GM12874 (cell line): ENCODE results near the gene DOCK2.

ENCODE experiments used
- CTCF ChIP-seq: IDR thresholded peaks from 2 replicates; pipeline ENCODE4 v1.5.1; 2011; ENCODE audit warnings: low read depth, mild to moderate bottlenecking, control low read depth, low read length, moderate library complexity; ENCODE audit not compliant: insufficient read depth

Gene DOCK2

DNA sequence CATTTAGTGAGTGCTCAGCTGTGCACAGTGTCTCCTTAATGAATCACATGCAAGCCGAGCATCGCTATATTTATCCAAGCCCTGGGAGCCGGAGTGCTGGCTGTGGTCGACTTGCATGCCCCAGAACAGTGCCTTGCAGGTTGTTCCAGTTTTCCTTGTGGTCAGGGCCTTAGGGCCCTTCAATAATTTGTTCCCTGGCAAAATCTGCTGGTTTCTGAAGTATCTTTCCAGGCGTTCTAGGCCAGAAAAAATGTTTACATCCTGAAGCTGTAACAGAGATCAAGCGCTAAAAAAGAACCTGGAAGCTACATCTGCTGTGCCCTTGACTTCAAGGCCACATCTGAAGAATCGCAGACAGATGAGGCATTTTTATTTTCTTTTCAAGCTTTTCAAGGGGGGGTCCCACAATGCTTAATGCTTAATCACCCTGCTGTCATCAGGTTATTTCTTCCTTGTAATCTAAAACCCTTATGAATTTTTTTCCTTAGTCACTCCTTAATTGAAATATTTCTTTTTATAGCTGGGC, 105.8 kb downstream of the DOCK2 start:
- no peak for TF ChIP-seq CTCF

DNA sequence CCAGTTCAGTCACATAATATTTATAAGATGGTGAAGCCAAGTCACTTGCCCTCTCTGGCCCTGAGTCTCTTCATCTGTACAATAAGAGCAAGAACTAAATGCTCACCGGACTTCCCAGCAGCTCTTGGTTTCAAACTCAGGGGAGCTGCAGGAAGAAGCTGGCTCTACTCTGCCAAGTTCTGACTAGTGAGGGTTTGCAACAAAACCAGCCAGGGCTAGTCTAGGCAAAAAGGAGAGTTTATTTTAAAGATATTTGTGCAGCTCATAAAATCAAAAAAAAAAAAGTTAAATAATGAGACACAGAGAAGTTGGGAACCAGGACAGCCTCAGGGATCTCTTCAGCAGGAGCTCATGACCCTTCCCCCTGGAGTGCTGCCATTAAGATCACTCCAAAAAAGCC, 107.3 kb downstream of the DOCK2 start:
- no peak for TF ChIP-seq CTCF

DNA sequence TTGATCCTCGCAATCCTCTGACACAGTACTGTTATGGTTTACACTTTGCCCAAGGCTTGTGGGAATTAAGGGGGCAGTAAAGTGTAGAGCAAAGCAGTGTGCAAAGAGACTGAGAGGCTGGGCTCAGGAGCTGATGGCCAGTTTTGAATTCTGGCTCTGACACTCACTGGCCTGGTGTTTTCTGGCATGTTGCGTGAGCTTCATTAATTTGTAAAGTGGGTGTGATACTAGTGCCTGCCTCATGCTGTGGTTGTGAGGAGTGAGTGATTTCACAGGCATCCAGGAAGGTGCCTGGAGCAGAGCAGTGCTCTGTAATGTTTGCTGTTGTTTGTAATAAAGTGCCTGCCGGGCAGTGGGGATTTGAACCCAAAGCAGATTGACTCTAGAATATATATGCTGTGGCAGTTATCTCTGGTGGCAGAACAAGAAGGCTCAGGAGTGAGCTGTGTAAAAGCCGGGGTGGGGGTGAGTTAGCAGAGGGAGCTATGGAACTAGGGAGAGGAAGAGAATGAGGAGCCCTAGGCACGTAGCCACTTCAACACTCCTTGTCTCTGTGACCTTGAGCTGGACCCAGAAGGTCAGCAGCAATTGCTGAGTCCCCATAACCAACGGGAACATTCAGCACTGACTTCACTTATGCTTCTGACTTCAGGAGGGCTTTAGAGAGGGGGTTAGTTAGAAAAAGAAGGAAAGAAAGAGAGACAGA, 108.5 kb downstream of the DOCK2 start:
- TF ChIP-seq CTCF = no peak

- no peak for TF ChIP-seq CTCF
Observed at GRCh38 chr5:169746147-169746694, 109.1 kb downstream of the DOCK2 start.

DNA sequence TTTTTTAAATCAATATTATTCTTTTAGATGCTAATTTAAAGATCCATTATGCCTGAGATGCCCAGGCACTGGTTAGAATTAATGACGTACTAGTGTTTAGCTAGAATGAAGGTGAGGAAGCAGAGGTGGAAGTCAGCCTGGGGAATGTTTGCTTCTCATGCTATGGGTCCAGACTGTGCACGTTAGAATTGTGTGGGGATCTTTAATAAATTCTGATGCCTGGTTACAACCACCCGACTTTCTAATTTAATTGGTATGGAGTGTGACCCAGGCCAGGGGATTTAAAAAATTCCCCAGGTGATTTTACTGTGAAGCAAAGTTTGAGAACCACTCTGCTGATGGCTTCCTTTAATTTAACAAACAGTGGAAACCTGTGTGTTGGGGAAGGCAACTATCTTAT, 111.1 kb downstream of the DOCK2 start:
- TF ChIP-seq CTCF = no peak

DNA sequence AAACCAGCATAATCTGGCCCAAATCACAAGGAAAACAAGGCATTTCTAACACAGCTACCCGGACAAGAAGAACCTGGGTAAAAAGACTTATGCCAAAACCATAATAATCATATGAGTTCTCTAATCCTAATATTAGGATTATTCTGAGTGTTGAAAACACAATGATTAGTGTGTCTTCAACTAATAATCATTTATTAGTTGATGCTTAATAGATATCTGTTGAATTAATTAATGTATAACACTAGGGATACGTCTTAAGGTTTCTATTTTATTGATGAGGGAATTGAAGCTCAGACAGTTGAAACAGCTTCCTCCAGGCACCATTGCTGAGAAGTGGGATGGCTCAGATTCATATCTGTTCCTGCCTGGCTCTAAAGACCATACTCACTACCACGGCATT, 112.2 kb downstream of the DOCK2 start:
- TF ChIP-seq CTCF = no peak

DNA sequence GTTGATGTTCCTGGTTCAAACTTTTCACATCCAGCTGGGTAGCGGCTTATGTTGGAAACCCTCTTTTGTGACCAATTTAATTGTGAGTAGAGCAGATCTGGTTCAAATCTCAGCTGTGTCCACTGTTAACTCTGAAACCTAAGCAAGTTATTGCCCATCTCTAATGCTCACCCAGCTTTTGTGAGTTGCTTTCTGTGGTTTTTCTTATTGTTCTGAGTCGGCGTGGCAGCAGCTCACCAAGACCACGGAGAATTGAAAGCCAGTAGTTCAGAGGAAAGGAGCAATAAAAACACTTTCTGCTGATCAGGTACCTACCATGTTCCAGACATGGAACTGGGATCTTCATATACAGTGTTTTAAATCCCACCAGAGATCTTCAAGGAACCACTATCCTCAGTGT, 114.4 kb downstream of the DOCK2 start:
- no peak for TF ChIP-seq CTCF
